ENCODE data around the gene HHATL. TPM values are rescaled to one million over a fixed set of nuclear protein-coding genes. Genes with fewer than 3 reads are reported as not detected.

Gene HHATL
- total and polyA plus RNA-seq, 10 of the 15 experiments (the other 5 are each of a cell fraction or from before 2014, with no cell fraction given), result not detected

GRCh38 chr3:42691816-42692666, 10.6 kb downstream of the HHATL start (continued):
- TF ChIP-seq ZNF687 (IDR thresholded peaks at IDR 0.05) (no peak), ZNF592 (IDR thresholded peaks at IDR 0.05) (no peak)
